ENCODE results near the gene COL23A1.

Gene COL23A1

GRCh38 chr5:178462816-178463215 lies 127.4 kb downstream of the COL23A1 start:
- no peak overlapping the region for H3K4me3 ChIP-seq (ENCODE audit: low read depth, low read length)
- DNase-seq (ENCODE audit: low read depth) = no peak
- no peak for TF ChIP-seq CTCF (IDR thresholded peaks at IDR 0.05; ENCODE audit: low read depth, low read length, missing control alignments)

GRCh38 chr5:178462076-178462475 lies 128.1 kb downstream of the COL23A1 start:
- TF ChIP-seq CTCF (IDR thresholded peaks at IDR 0.05; ENCODE audit: low read depth, low read length, missing control alignments) = no peak
- DNase-seq (ENCODE audit: low read depth) = no peak
- H3K4me3 ChIP-seq (ENCODE audit: low read depth, low read length) = no peak overlapping the region

- no peak for DNase-seq (ENCODE audit: low read depth)
- TF ChIP-seq CTCF (IDR thresholded peaks at IDR 0.05; ENCODE audit: low read depth, low read length, missing control alignments) = peak; percentile 92
- no peak overlapping the region for H3K4me3 ChIP-seq (ENCODE audit: low read depth, low read length)
These were observed 129.0 kb downstream of the COL23A1 start for GRCh38 chr5:178461004-178461730.

- TF ChIP-seq CTCF (IDR thresholded peaks at IDR 0.05; ENCODE audit: low read depth, low read length, missing control alignments) = no peak
- no peak overlapping the region for H3K4me3 ChIP-seq (ENCODE audit: low read depth, low read length)
- DNase-seq (ENCODE audit: low read depth) = no peak
These were observed 129.6 kb downstream of the COL23A1 start for GRCh38 chr5:178460598-178460997.

GRCh38 chr5:178460174-178460573 lies 130.0 kb downstream of the COL23A1 start:
- no peak for DNase-seq (ENCODE audit: low read depth)
- H3K4me3 ChIP-seq (ENCODE audit: low read depth, low read length) = no peak overlapping the region
- no peak for TF ChIP-seq CTCF (IDR thresholded peaks at IDR 0.05; ENCODE audit: low read depth, low read length, missing control alignments)

- no peak for DNase-seq (ENCODE audit: low read depth)
- TF ChIP-seq CTCF (IDR thresholded peaks at IDR 0.05; ENCODE audit: low read depth, low read length, missing control alignments) = no peak
- no peak overlapping the region for H3K4me3 ChIP-seq (ENCODE audit: low read depth, low read length)
These were observed 132.1 kb downstream of the COL23A1 start for GRCh38 chr5:178458140-178458539.

- no peak for TF ChIP-seq CTCF (IDR thresholded peaks at IDR 0.05; ENCODE audit: low read depth, low read length, missing control alignments)
- no peak for DNase-seq (ENCODE audit: low read depth)
- H3K4me3 ChIP-seq (ENCODE audit: low read depth, low read length) = no peak overlapping the region
These were observed 132.7 kb downstream of the COL23A1 start for GRCh38 chr5:178457471-178457870.
